Activated T-helper 1 cell treated with anti-CD3 and anti-CD28 coated beads, Interleukin-12 subunit alpha, Interleukin-12 subunit beta, Interleukin-2, Interleukin-4 antibody, amounts not matched to agents 30 ng/mL and 10 ng/mL and 1 ng/mL, durations not matched to agents 14 hours and 24 hours and 36 hours (primary cell): Measurements from ENCODE around the gene BACH2. TPM values are rescaled to one million over a fixed set of nuclear protein-coding genes. Genes with fewer than 3 reads are reported as not detected.
A peak's percentile ranks its signal among the peaks of the same experiment; 100 is the strongest.

ENCODE experiments used
- DNase-seq: peaks from one replicate; pipeline ENCODE4 v3.0.0; 2021; ENCODE audit warnings: low spot score
- H3K27ac Mint-ChIP-seq: one replicate; pipeline ENCODE4 v1.8.0; 2021; ENCODE audit warnings: mild to moderate bottlenecking, mixed read lengths
- H3K27me3 Mint-ChIP-seq: one replicate; pipeline ENCODE4 v1.8.0; 2022; ENCODE audit warnings: mild to moderate bottlenecking, moderate library complexity, mixed read lengths; ENCODE audit not compliant: insufficient read depth
- H3K36me3 Mint-ChIP-seq: one replicate; pipeline ENCODE4 v1.8.0; 2021; ENCODE audit warnings: low read depth, mixed read lengths
- H3K4me1 Mint-ChIP-seq: one replicate; pipeline ENCODE4 v1.8.0; 2021; ENCODE audit warnings: low read depth, mixed read lengths
- H3K4me3 Mint-ChIP-seq: one replicate; pipeline ENCODE4 v1.8.0; 2021; ENCODE audit warnings: mild to moderate bottlenecking, moderate library complexity, mixed read lengths
- H3K9me3 Mint-ChIP-seq: one replicate; pipeline ENCODE4 v1.8.0; 2021; ENCODE audit warnings: mixed read lengths
- intact Hi-C: fragments of 100-400 bp; cut with micrococcal nuclease; formaldehyde crosslinking; loops from one replicate; pipeline ENCODE4 v1.15.1; 2024
- total RNA-seq: library from RNA; stranded (reverse); gene quantifications from 2 replicates; pipeline ENCODE4 v1.2.3, GENCODE V29; 2022

BACH2 gene
- total RNA-seq, 1 donor from 2014 or later = 68.1 TPM

GRCh38 chr6:89956182-89956581, 340.5 kb downstream of the BACH2 start:
- intact Hi-C loops = no loop called here
- Mint-ChIP-seq H3K36me3 (peaks cover 62% of the 10 kb centered on the region), H3K4me3 (no peak overlapping the region), H3K27me3 (no peaks in the 10 kb centered on the region), H3K4me1 (peaks cover 82% of the 10 kb centered on the region), H3K9me3 (no peaks in the 10 kb centered on the region), H3K27ac (no peak overlapping the region)
- DNase-seq = no peak

- no peak overlapping the region for H3K4me3 Mint-ChIP-seq
These were observed 341.3 kb downstream of the BACH2 start for GRCh38 chr6:89955364-89955763.

GRCh38 chr6:89954721-89955148, 341.9 kb downstream of the BACH2 start:
- no peak for DNase-seq
- intact Hi-C loops = loop anchor here (1.0 to 5.0 kb wide), 4 partner anchors 33 to 233 kb away; no protein-coding TSS in a partner anchor
- Mint-ChIP-seq H3K9me3 (no peaks in the 10 kb centered on the region), H3K27me3 (no peaks in the 10 kb centered on the region), H3K4me1 (peaks cover 73% of the 10 kb centered on the region), H3K4me3 (peak overlapping the region; percentile 16), H3K36me3 (peaks cover 57% of the 10 kb centered on the region), H3K27ac (peak overlapping the region; percentile 69)

More at GRCh38 chr6:89955364-89955763, 341.3 kb downstream of the BACH2 start:
- peaks cover 76% of the 10 kb centered on the region for H3K4me1 Mint-ChIP-seq
- H3K27ac Mint-ChIP-seq = peak overlapping the region; percentile 69
- no peaks in the 10 kb centered on the region for H3K27me3 Mint-ChIP-seq
- DNase-seq = no peak
- intact Hi-C loops = loop anchor here (2.0 kb wide), 1 partner anchor 53 kb away; no protein-coding TSS in a partner anchor
- H3K36me3 Mint-ChIP-seq = peaks cover 57% of the 10 kb centered on the region
- H3K9me3 Mint-ChIP-seq = no peaks in the 10 kb centered on the region

GRCh38 chr6:89952686-89953085, 344.0 kb downstream of the BACH2 start:
- H3K9me3 Mint-ChIP-seq = no peaks in the 10 kb centered on the region
- intact Hi-C loops = loop anchor here (1.0 to 5.0 kb wide), 4 partner anchors 9 to 267 kb away; no protein-coding TSS in a partner anchor
- DNase-seq = peak; percentile 54
- H3K36me3 Mint-ChIP-seq = peaks cover 61% of the 10 kb centered on the region
- peaks cover 71% of the 10 kb centered on the region for H3K4me1 Mint-ChIP-seq
- no peaks in the 10 kb centered on the region for H3K27me3 Mint-ChIP-seq
- peak overlapping the region; percentile 53 for H3K4me3 Mint-ChIP-seq
- peak overlapping the region; percentile 61 for H3K27ac Mint-ChIP-seq

- Mint-ChIP-seq H3K27ac (peak overlapping the region; percentile 61), H3K4me3 (peak overlapping the region; percentile 53), H3K36me3 (peaks cover 64% of the 10 kb centered on the region), H3K4me1 (peaks cover 71% of the 10 kb centered on the region), H3K27me3 (no peaks in the 10 kb centered on the region), H3K9me3 (no peaks in the 10 kb centered on the region)
- DNase-seq = no peak
- intact Hi-C loops = loop anchor here (1.0 to 5.0 kb wide), 4 partner anchors 9 to 267 kb away; no protein-coding TSS in a partner anchor
These were observed 344.5 kb downstream of the BACH2 start for GRCh38 chr6:89952105-89952671.

GRCh38 chr6:89951574-89952104, 345.0 kb downstream of the BACH2 start:
- peaks cover 66% of the 10 kb centered on the region for H3K4me1 Mint-ChIP-seq
- DNase-seq = no peak
- peak overlapping the region; percentile 61 for H3K27ac Mint-ChIP-seq
- H3K36me3 Mint-ChIP-seq = peaks cover 65% of the 10 kb centered on the region
- peak overlapping the region; percentile 53 for H3K4me3 Mint-ChIP-seq
- no peaks in the 10 kb centered on the region for H3K9me3 Mint-ChIP-seq
- intact Hi-C loops = loop anchor here (1.0 to 5.0 kb wide), 4 partner anchors 10 to 268 kb away; no protein-coding TSS in a partner anchor
- no peaks in the 10 kb centered on the region for H3K27me3 Mint-ChIP-seq

- intact Hi-C loops = loop anchor here (5.0 kb wide), 2 partner anchors 36 to 236 kb away; no protein-coding TSS in a partner anchor
- DNase-seq = no peak
- Mint-ChIP-seq H3K4me3 (no peak overlapping the region), H3K9me3 (no peaks in the 10 kb centered on the region), H3K27me3 (no peaks in the 10 kb centered on the region), H3K27ac (peak overlapping the region; percentile 61), H3K36me3 (peaks cover 65% of the 10 kb centered on the region), H3K4me1 (peaks cover 59% of the 10 kb centered on the region)
These were observed 345.7 kb downstream of the BACH2 start for GRCh38 chr6:89950879-89951391.

GRCh38 chr6:89950446-89950845, 346.2 kb downstream of the BACH2 start:
- H3K4me1 Mint-ChIP-seq = peaks cover 59% of the 10 kb centered on the region
- intact Hi-C loops = loop anchor here (5.0 kb wide), 2 partner anchors 37 to 237 kb away; no protein-coding TSS in a partner anchor
- no peak for DNase-seq
- no peak overlapping the region for H3K4me3 Mint-ChIP-seq
- H3K27me3 Mint-ChIP-seq = no peaks in the 10 kb centered on the region
- peaks cover 63% of the 10 kb centered on the region for H3K36me3 Mint-ChIP-seq
- H3K27ac Mint-ChIP-seq = no peak overlapping the region
- no peaks in the 10 kb centered on the region for H3K9me3 Mint-ChIP-seq

- Mint-ChIP-seq H3K27me3 (no peaks in the 10 kb centered on the region), H3K4me3 (no peak overlapping the region), H3K9me3 (no peaks in the 10 kb centered on the region), H3K27ac (no peak overlapping the region), H3K36me3 (peaks cover 63% of the 10 kb centered on the region), H3K4me1 (peaks cover 55% of the 10 kb centered on the region)
- DNase-seq = no peak
- intact Hi-C loops = no loop called here
These were observed 347.8 kb downstream of the BACH2 start for GRCh38 chr6:89948876-89949275.

- Mint-ChIP-seq H3K36me3 (peaks cover 57% of the 10 kb centered on the region), H3K4me3 (no peak overlapping the region), H3K9me3 (no peaks in the 10 kb centered on the region), H3K27ac (peak overlapping the region; percentile 2), H3K27me3 (no peaks in the 10 kb centered on the region), H3K4me1 (peaks cover 39% of the 10 kb centered on the region)
- intact Hi-C loops = loop anchor here (1.0 to 5.0 kb wide), 3 partner anchors 64 to 627 kb away; no protein-coding TSS in a partner anchor
- no peak for DNase-seq
These were observed 351.7 kb downstream of the BACH2 start for GRCh38 chr6:89944826-89945407.

GRCh38 chr6:89944181-89944755, 352.4 kb downstream of the BACH2 start:
- no peak for DNase-seq
- Mint-ChIP-seq H3K27me3 (no peaks in the 10 kb centered on the region), H3K27ac (peak overlapping the region; percentile 2), H3K4me1 (peaks cover 32% of the 10 kb centered on the region), H3K36me3 (peaks cover 52% of the 10 kb centered on the region), H3K9me3 (no peaks in the 10 kb centered on the region), H3K4me3 (no peak overlapping the region)
- intact Hi-C loops = loop anchor here (2.0 to 5.0 kb wide), 2 partner anchors 65 to 628 kb away; no protein-coding TSS in a partner anchor

- intact Hi-C loops = loop anchor here (5.0 kb wide), 1 partner anchor 630 kb away; no protein-coding TSS in a partner anchor
- H3K4me3 Mint-ChIP-seq = no peak overlapping the region
- H3K36me3 Mint-ChIP-seq = peaks cover 64% of the 10 kb centered on the region
- H3K9me3 Mint-ChIP-seq = no peaks in the 10 kb centered on the region
- H3K4me1 Mint-ChIP-seq = peaks cover 31% of the 10 kb centered on the region
- DNase-seq = no peak
- no peak overlapping the region for H3K27ac Mint-ChIP-seq
- no peaks in the 10 kb centered on the region for H3K27me3 Mint-ChIP-seq
These were observed 354.0 kb downstream of the BACH2 start for GRCh38 chr6:89942601-89943000.
